Peyer's patch (tissue), 4 donors: Measurements from ENCODE around the gene C16orf89. TPM values are rescaled to one million over a fixed set of nuclear protein-coding genes. Genes with fewer than 3 reads are reported as not detected.
"Not testable (repeated sequence)": the region's sequence is repeated elsewhere in the genome, so short reads cannot be mapped to it uniquely, and the experiment has no call there.

ENCODE experiments used
- DNase-seq, 3 donors: peaks; one replicate each; pipeline ENCODE4 v3.0.0-alpha.2; 2017 to 2019
- H3K27ac ChIP-seq, 4 donors: fragments of 200-600 bp; sonication (generic); one replicate each; pipeline ENCODE4 v1.5.1; 2016 to 2019
- H3K27me3 ChIP-seq, 2 donors: fragments of 200-600 bp; sonication (generic); one replicate each; pipeline ENCODE4 v1.5.1; 2019
- H3K36me3 ChIP-seq, 3 donors: fragments of 200-600 bp; sonication (generic); one replicate each; pipeline ENCODE4 v1.5.1; 2016 to 2019
- H3K4me1 ChIP-seq, 4 donors: fragments of 200-600 bp; sonication (generic); one replicate each; pipeline ENCODE4 v1.5.1; 2016 to 2019
- H3K4me3 ChIP-seq, 4 donors: fragments of 200-600 bp; sonication (generic); 1 replicate in 3 of 4; 2 replicates in 1 of 4; pipeline ENCODE4 v1.5.1; 2016 to 2019; ENCODE audit warnings: mild to moderate bottlenecking in 1 of 4
- H3K9me3 ChIP-seq, 4 donors: fragments of 200-600 bp; sonication (generic); one replicate each; pipeline ENCODE4 v1.5.1; 2016 to 2019; ENCODE audit warnings: mild to moderate bottlenecking in 1 of 4
- POLR2A ChIP-seq, 2 donors: fragments of 450-650 bp; IDR thresholded peaks; one replicate each; pipeline ENCODE4 v1.5.1; 2017; ENCODE audit warnings: antibody characterized with exemption in 2 of 2, mild to moderate bottlenecking in 2 of 2, moderate library complexity in 2 of 2
- total RNA-seq, 4 donors: library from RNA; depleted of rRNA; stranded (reverse); fragments of >200 nt; gene quantifications; one replicate each; pipeline ENCODE4 v1.1.0, GENCODE V29; 2016
- TF ChIP-seq, protein P1 (sequence below), 6 experiments: fragments of 450-650 bp in 4 of 6; fragments of 200-600 bp in 2 of 6; sonication (generic) in 1 of 6; IDR thresholded peaks; one replicate each; pipeline ENCODE4 v1.5.1; 2017 to 2019; ENCODE audit warnings: antibody characterized with exemption in 6 of 6, mild to moderate bottlenecking in 3 of 6, moderate library complexity in 1 of 6

Gene C16orf89
- total RNA-seq, 4 donors from 2014 or later: 0.80 to 1.4 TPM; not detected in 2

DNA sequence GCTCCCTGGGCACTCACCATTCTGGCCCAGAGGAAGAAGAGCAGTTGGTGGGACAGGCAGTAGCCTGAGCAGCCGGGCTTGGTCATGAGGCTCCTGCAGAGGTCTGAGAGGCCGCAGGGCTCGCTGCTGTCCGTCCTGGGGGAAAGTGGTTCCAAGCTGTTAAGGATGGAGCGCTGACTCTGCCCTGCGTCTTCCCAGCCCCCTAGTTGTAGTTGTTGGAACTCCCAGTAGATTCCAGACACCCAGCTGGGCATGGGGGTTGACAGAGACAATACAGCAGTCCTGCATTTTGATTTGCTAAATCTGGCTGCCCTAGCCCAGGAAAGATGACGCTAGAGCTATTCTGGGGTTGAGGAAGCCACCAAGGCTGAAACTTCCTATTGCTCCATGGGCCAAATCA, 7.3 kb downstream of the C16orf89 start:
- no peak for TF ChIP-seq POLR2A (IDR thresholded peaks at IDR 0.05)
- TF ChIP-seq, protein P1, sequence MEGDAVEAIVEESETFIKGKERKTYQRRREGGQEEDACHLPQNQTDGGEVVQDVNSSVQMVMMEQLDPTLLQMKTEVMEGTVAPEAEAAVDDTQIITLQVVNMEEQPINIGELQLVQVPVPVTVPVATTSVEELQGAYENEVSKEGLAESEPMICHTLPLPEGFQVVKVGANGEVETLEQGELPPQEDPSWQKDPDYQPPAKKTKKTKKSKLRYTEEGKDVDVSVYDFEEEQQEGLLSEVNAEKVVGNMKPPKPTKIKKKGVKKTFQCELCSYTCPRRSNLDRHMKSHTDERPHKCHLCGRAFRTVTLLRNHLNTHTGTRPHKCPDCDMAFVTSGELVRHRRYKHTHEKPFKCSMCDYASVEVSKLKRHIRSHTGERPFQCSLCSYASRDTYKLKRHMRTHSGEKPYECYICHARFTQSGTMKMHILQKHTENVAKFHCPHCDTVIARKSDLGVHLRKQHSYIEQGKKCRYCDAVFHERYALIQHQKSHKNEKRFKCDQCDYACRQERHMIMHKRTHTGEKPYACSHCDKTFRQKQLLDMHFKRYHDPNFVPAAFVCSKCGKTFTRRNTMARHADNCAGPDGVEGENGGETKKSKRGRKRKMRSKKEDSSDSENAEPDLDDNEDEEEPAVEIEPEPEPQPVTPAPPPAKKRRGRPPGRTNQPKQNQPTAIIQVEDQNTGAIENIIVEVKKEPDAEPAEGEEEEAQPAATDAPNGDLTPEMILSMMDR (IDR thresholded peaks at IDR 0.05): no peak
- H3K9me3 ChIP-seq: no peaks in the 10 kb centered on the region
- H3K4me1 ChIP-seq: no peaks in the 10 kb centered on the region
- H3K27ac ChIP-seq: no peak overlapping the region
- no peak overlapping the region for H3K4me3 ChIP-seq
- H3K27me3 ChIP-seq: no peaks in the 10 kb centered on the region
- peak in 1 of 3 donors; percentile 13 for DNase-seq
- H3K36me3 ChIP-seq: no peaks in the 10 kb centered on the region

DNA sequence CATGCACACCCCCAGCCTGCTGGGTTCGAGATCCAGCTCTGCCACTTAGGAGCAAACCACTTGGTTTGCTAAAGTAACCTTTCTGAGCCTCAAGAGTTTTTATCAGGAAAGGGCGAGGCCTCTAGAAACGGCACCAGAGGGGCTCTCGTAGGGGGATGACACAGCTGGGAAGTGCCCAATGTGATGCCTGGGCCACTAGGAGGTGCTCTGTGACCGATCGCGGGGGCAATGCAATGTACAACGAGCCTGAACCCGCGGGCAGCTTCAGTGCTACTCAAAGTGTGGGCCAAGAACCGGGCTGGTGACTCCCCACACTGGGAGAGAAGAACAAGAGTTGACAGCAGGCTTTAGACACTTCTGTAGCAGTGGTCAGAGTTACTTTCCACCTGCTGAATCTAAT, 9.4 kb downstream of the C16orf89 start:
- Histone ChIP-seq H3K36me3 (no peaks in the 10 kb centered on the region), H3K27me3 (no peaks in the 10 kb centered on the region), H3K4me3 (no peak overlapping the region), H3K27ac (no peak overlapping the region), H3K4me1 (no peaks in the 10 kb centered on the region), H3K9me3 (no peaks in the 10 kb centered on the region)
- TF ChIP-seq, protein P1 (IDR thresholded peaks at IDR 0.05): peak in 4 of 6 experiments; percentile 29 to 43 (median 41)
- no peak for TF ChIP-seq POLR2A (IDR thresholded peaks at IDR 0.05)
- peak in 2 of 3 donors; percentile 22 to 54 for DNase-seq

DNA sequence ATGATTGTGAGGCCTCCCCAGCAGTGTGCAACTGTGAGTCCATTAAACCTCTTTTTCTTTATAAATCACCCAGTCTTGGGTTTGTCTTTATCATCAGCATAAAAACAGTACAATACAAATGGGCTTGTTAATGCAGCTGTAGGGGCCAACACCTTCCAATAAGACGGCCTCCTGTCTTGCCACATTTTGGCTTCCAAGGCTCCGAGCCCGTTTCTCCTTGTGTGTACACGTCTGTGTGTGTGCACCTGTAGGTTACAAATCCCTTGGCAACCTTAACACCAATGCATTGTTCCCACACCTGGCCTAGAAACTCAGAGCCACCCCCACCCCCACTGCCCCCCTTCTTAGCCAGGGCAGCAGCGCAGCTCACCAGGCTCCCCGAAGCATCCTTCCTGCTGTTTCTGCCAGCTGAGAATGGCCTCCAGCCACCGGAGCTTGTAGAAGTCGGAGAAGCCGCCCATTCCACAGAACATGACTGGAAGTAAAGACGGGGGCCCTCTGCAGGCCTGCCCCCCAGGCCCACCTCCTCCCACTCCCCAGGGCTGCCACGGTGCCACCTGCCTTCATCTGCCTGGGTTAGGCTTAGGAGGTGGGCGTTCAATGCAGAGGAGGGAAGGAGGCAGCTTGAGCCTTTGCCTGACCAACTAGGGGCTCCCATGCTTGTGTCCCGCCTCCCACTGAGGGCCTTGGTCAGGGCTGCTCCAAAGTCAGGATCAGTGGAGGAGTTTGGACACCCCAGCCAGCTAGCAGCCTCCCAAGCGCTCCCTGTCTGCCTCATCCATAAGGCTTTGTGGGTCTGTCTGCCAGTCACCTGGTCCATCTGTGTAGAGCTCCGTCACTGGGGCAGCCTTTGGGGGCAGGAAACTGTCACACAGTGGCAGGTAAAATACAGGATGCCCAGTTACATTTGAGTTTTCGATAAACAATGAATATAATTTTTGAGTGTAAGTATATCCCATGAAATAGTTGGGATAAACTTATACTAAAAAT, 10.6 kb downstream of the C16orf89 start:
- H3K27ac ChIP-seq: no peak overlapping the region
- TF ChIP-seq, protein P1 (IDR thresholded peaks at IDR 0.05): no peak
- no peak for TF ChIP-seq POLR2A (IDR thresholded peaks at IDR 0.05)

DNA sequence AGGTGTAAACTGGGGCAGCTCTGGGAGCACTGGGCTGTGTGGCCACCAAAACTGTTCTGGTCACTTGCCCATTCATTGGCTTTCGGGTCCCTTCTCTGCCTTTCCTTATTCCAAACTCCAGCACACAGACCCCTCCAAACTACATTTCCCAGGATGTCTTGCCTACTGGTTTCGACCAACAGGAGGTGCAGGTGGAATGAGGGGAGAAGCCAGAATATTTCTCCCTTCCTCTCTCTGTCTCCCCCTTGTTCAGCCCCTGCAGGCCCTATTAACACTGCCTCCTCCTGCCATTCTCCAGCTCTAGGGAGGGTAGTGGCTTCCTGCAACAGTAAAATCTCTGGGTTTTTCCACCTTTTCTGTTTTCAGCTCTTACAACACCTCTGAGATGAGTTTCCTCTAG, 18.8 kb downstream of the C16orf89 start:
- H3K4me1 ChIP-seq: no peaks in the 10 kb centered on the region
- no peak overlapping the region for H3K4me3 ChIP-seq
- peak in 1 of 3 donors; percentile 8 for DNase-seq
- no peaks in the 10 kb centered on the region for H3K27me3 ChIP-seq
- no peak for TF ChIP-seq POLR2A (IDR thresholded peaks at IDR 0.05)
- TF ChIP-seq, protein P1 (IDR thresholded peaks at IDR 0.05): no peak
- no peak overlapping the region for H3K27ac ChIP-seq
- H3K36me3 ChIP-seq: no peaks in the 10 kb centered on the region
- H3K9me3 ChIP-seq: no peaks in the 10 kb centered on the region

More for the DNA sequence above, 10.6 kb downstream of the C16orf89 start:
- Histone ChIP-seq H3K9me3 (no peaks in the 10 kb centered on the region), H3K4me1 (no peaks in the 10 kb centered on the region), H3K27me3 (no peaks in the 10 kb centered on the region), H3K36me3 (no peaks in the 10 kb centered on the region), H3K4me3 (no peak overlapping the region)
- DNase-seq: peak in 1 of 3 donors; percentile 35

DNA sequence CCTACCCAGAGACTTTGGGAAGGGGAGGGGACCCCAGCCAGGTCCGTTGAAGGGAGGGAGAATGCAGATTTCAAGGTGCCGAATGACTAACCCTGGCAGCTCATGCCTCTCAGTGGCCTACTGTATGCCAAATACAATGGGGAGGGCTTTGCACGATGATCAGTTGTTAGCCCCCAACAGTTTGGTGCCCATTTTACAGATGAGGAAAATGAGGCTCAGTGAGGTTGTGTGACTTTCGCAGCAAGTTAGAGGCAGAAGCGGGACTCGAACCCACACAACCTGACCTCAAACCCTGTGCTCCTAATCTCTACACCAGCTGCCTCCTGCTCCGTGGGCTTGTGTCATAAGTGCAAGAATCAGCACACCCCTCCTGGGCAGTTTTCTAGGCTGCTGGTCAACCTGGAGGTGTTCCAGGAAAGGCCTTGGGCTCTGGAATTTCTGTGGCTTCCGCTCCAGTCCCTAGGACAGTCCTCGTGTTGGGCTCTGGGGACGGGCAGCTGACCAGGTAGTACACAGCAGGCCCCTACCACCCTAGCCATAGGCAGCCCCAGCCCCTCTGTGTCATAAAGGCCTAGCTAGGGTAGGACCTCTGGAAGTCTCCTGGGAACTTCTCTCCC, 20.1 kb downstream of the C16orf89 start:
- no peak overlapping the region for H3K27ac ChIP-seq
- no peaks in the 10 kb centered on the region for H3K36me3 ChIP-seq
- no peaks in the 10 kb centered on the region for H3K9me3 ChIP-seq
- peak in 1 of 3 donors; percentile 26 for DNase-seq
- TF ChIP-seq, protein P1 (IDR thresholded peaks at IDR 0.05): no peak
- TF ChIP-seq POLR2A (IDR thresholded peaks at IDR 0.05): no peak
- H3K4me3 ChIP-seq: no peak overlapping the region
- H3K27me3 ChIP-seq: no peaks in the 10 kb centered on the region
- H3K4me1 ChIP-seq: no peaks in the 10 kb centered on the region

DNA sequence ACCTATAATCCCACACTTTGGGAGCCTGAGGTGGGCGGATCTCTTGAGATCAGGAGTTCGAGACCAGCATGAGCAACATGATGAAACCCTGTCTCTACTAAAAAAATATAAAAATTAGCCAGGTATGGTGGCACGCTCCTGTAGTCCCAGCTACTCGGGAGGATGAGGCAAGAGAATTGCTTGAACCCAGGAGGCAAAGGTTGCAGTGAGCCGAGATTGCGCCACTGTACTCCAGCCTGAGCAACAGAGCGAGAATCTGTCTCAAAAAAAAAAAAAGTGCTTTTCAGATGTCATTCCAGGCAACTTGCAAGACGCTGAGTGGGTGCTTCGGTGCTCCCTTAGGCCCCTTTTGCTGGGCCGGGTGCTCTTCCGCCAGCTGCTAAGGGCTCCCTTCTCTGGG, 21.2 kb downstream of the C16orf89 start:
- not testable (repeated sequence) for H3K9me3 ChIP-seq, H3K27me3 ChIP-seq, H3K27ac ChIP-seq, H3K36me3 ChIP-seq, H3K4me3 ChIP-seq, H3K4me1 ChIP-seq, DNase-seq
